Measurements from ENCODE around the gene SH3PXD2B.

GRCh38 chr5:172417130-172417841 lies 37.0 kb downstream of the SH3PXD2B start:
- TF ChIP-seq CTCF (IDR thresholded peaks at IDR 0.05), result no peak
- peak in 1 of 2 donors; percentile 2 for TF ChIP-seq POLR2A (IDR thresholded peaks at IDR 0.05)

Measured in vagina (tissue), 2 donors.